ENCODE results near the gene C10orf143.

- no peak for TF ChIP-seq POLR2AphosphoS5 (IDR thresholded peaks at IDR 0.05; ENCODE audit: low read depth, low read length)
- TF ChIP-seq POLR2A (IDR thresholded peaks at IDR 0.05; ENCODE audit: low read depth, low read length), result no peak
- TF ChIP-seq SPI1 (IDR thresholded peaks at IDR 0.05; ENCODE audit: low read depth, low read length), result no peak
Measured at GRCh38 chr10:130074639-130075038, 36.0 kb downstream of the C10orf143 start.
